ENCODE measurements around the gene LTBP4.
"Not testable (repeated sequence)": the region's sequence is repeated elsewhere in the genome, so short reads cannot be mapped to it uniquely, and the experiment has no call there.

Gene LTBP4, protein sequence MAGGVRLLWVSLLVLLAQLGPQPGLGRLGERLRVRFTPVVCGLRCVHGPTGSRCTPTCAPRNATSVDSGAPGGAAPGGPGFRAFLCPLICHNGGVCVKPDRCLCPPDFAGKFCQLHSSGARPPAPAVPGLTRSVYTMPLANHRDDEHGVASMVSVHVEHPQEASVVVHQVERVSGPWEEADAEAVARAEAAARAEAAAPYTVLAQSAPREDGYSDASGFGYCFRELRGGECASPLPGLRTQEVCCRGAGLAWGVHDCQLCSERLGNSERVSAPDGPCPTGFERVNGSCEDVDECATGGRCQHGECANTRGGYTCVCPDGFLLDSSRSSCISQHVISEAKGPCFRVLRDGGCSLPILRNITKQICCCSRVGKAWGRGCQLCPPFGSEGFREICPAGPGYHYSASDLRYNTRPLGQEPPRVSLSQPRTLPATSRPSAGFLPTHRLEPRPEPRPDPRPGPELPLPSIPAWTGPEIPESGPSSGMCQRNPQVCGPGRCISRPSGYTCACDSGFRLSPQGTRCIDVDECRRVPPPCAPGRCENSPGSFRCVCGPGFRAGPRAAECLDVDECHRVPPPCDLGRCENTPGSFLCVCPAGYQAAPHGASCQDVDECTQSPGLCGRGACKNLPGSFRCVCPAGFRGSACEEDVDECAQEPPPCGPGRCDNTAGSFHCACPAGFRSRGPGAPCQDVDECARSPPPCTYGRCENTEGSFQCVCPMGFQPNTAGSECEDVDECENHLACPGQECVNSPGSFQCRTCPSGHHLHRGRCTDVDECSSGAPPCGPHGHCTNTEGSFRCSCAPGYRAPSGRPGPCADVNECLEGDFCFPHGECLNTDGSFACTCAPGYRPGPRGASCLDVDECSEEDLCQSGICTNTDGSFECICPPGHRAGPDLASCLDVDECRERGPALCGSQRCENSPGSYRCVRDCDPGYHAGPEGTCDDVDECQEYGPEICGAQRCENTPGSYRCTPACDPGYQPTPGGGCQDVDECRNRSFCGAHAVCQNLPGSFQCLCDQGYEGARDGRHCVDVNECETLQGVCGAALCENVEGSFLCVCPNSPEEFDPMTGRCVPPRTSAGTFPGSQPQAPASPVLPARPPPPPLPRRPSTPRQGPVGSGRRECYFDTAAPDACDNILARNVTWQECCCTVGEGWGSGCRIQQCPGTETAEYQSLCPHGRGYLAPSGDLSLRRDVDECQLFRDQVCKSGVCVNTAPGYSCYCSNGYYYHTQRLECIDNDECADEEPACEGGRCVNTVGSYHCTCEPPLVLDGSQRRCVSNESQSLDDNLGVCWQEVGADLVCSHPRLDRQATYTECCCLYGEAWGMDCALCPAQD (N-terminal part only)

DNA sequence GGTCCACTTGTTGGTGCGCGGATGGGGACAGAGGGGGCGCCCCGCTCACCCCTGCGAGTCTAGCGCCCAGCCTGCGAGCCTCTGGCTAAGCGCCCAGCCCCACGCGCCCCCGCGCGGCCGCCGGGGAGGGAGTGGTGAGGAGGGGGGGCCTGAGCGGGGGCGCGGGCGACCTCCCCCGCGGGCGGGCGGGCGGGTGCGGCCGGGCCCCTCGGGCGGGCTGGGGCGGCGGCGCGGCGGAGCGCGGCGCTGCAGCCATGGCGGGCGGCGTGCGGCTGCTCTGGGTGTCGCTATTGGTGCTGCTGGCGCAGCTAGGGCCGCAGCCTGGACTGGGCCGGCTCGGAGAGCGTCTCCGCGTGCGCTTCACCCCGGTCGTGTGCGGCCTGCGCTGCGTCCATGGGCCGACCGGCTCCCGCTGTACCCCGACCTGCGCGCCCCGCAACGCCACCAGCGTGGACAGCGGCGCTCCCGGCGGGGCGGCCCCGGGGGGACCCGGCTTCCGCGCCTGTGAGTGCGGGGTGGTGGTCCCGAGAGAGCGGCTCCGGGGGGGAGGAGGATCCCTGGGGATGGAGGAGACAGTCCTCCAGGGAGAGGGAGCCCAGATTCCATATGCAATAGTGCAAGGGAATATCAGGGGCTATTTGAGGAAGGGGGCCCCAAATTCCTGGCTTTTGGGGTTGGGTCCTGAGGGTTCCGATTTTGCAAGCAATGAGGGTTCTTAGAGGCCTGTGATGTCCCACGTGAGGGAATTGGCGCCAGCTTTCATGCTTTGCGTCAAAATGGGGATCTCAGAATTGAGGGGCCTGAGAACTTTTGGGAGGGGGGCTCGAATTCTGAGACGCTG, at the start of gene LTBP4:
Gene LTBP4, plus strand, starts transcription at position 236 of the 841 bp plus-strand sequence. Its CDS starts 19 bp downstream, at position 255.
- DNase-seq (ENCODE audit: low spot score): no peak

DNA sequence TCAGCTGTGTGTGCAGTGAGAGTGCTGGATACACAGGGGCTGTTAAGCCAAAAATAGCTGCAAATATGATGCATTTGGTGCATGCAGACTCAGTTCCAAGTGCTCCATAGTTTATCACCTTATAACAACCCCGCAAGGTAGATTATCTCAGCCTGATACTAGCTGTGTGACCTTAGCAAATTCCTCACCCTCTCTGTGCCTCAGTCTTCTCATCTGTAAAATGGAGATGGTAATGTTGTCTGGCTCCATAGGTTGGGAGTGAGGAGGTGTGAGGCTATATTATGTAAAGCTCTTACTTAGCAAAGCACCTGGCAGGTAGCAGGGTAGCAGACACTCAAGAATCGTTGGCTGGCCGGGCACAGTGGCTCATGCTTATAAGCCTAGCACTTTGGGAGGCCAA, 48.3 kb upstream of the LTBP4 start:
- no peak for DNase-seq (ENCODE audit: low spot score)

DNA sequence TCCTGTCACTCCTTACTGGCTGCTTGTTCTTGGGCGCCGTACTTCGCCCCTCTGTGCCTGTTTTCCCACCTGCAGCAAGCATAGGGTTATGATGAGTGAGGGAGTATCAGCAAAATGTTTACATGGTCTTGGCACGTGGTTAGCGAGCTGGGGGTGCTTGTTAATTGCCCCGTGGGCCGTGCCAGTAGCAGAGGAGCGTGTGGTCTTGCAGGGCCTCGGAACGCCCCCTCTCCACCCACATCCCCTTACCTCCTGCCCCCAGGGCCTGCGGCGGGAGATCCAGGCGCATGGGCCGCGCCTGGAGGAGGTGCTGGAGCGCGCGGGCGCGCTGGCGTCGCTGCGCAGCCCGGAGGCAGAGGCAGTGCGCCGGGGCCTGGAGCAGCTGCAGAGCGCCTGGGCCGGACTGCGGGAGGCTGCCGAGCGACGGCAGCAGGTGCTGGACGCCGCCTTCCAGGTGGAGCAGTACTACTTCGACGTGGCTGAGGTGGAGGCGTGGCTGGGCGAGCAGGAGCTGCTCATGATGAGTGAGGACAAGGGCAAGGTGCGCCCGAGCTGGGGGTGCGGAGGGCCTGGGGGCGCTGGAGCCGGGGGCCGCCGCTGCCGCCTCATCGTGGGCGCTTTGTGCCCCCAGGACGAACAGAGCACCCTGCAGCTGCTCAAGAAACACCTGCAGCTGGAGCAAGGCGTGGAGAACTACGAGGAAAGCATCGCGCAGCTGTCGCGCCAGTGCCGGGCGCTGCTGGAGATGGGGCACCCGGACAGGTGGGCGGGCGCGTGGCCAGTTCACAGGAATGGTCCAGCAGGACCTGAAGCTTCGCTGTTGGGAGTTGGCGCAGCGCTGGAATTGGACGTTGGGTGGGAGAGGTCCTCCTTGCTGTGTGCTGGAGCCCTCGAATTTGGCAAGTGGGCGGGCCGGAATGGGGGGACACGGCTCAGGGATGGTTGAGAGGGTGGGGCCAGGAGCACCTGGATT, 47.0 kb upstream of the LTBP4 start:
- DNase-seq (ENCODE audit: low spot score): no peak

DNA sequence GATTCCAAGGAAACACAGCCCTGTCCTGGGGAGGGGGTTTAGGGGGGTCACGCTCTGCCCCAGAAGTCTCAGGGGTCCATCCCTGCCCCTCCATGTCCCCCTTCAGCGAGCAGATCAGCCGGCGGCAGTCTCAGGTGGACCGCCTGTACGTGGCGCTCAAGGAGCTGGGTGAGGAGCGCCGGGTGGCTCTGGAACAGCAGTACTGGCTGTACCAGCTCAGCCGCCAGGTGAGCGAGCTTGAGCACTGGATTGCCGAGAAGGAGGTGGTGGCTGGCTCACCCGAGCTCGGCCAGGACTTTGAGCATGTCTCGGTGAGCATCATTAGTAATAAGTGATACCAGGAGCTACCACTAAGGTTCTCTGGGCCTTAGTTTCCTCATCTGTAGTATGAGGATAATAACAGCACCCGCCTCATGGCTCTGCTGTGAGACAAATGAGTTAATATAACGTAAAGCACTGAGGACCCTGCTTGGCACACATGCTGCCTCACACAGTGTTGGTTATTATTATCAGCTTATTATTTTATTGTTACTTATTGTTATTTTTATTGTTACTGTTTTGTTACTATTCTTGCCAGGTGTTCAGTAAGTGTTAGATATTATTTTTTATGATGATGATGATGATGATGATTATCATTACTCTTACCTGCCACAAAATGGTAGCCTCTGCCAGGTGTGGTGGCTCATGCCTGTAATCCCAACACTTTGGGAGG, 45.0 kb upstream of the LTBP4 start:
- no peak for DNase-seq (ENCODE audit: low spot score)

DNA sequence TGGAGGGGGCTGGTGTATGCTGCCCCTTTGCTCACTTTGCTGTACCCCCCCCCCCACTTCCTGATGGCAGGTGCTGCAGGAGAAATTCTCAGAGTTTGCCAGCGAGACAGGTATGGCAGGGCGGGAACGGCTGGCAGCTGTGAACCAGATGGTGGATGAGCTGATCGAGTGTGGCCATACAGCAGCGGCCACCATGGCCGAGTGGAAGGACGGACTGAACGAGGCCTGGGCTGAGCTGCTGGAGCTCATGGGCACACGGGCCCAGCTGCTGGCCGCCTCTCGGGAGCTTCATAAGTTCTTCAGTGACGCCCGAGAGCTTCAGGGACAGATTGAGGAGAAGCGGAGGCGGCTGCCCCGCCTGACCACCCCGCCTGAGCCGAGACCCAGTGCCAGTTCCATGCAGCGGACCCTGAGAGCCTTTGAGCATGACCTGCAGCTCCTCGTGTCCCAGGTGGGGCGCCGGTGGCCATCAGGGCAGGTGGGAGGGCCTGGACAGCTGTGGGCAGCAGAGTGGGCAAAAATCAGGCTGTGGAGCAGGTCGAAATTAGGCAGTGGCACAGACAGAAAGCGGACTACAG, 44.1 kb upstream of the LTBP4 start:
- no peak for DNase-seq (ENCODE audit: low spot score)

DNA sequence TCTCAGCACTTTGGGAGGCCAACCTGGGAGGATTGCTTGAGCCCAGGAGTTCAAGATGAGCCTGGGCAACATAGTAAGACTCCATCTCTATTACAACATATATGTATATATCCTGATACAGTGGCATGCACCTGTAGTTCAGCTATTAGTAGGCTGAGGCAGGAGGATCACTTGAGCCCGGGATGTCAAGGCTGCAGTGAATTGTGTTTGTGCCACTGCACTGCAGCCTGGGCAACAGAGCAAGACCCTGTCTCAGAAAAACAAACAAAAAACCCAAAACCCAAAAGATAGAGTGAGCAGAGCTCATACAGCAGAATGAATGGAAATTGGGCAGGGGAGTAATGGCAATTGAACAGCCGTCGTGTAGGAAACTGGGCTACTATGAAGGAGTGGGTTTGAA, 41.8 kb upstream of the LTBP4 start:
- no peak for DNase-seq (ENCODE audit: low spot score)

DNA sequence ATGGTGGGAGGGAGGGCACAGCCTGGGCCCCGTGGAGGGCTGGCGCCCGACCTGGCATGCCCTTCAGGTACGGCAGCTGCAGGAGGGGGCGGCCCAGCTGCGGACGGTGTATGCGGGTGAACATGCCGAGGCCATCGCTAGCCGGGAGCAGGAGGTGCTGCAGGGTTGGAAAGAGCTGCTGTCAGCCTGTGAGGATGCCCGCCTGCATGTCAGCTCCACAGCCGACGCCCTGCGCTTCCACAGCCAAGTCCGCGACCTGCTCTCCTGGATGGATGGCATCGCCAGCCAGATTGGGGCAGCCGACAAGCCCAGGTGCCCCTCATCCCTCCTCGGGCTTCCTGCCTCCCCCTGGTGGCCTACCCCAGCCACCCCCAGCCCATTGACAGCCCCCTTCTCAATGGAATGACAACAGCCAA, 41.1 kb upstream of the LTBP4 start:
- DNase-seq (ENCODE audit: low spot score): no peak

DNA sequence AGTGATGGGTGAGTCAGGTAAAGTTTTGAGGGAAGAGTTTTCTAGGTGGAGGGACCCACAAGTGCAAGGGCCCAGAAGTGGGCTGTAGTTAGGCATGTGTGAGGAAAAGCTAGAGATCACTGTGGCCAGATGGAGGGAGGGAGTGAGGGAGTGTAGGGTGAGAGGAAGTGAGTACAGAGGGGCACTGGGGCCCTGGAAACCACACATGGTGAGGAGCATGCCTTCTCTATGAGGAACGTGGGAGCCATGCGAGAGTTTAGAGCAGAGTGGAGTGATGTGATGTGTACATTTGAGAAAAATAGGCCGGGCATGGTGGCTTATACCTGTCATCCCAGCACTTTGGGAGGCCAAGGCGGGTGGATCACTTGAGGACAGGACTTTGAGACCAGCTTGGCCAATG, 39.2 kb upstream of the LTBP4 start:
- no peak for DNase-seq (ENCODE audit: low spot score)

DNA sequence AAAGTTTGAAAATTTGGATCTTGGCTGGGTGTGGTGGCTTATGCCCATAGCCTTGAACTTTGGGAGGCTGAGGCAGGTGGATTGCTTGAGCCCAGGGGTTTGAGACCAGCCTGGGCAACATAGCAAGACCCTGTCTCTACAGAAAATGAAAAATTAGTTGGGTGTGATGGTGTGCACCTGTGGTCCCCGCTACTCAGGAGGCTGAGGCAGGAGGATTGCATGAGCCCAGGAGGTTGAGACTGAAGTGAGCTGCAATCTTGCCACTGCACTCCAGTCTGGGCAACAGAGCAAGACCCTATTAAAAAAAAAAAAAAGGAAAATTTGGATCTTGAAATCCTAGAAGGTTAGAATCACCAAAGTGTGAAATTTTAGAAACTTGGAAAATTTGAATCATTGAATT, 36.6 kb upstream of the LTBP4 start:
- DNase-seq (ENCODE audit: low spot score): not testable (repeated sequence)

DNA sequence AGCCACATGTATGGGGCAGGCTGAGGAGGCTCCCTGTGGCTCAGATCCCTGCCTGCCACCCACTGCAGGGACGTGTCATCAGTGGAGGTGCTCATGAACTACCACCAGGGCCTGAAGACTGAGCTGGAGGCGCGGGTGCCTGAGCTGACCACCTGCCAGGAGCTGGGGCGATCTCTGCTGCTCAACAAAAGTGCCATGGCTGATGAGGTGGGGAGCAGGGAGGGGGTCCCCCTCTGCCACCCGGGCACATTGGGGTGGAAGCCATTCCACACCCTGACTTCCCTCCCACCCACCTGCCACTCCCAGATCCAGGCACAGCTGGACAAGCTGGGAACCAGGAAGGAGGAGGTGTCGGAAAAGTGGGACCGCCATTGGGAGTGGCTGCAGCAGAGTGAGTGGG, 35.8 kb upstream of the LTBP4 start:
- no peak for DNase-seq (ENCODE audit: low spot score)

DNA sequence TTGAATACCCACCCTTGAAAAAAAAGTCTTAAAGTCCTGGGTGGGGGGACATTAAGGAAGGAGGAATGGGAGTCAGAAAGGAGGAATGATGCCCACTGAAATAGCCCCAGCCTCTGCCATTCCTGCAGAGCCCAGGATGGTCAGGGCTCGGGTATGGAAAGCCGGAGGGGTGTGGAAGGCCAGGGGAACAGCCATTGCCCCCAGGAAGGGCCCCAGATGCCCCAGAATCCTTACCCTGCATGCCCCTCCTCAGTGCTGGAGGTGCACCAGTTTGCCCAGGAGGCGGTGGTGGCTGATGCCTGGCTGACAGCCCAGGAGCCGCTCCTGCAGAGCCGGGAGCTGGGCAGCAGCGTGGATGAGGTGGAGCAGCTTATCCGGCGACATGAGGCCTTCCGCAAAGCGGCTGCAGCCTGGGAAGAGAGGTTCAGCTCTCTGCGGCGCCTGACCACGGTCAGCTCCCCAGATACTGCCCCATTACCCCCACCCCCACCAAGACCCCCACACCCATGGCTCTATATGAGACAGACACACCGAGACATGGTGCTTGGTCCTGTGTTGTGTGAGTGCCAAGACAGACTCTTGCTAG, 35.2 kb upstream of the LTBP4 start:
- DNase-seq (ENCODE audit: low spot score): no peak

DNA sequence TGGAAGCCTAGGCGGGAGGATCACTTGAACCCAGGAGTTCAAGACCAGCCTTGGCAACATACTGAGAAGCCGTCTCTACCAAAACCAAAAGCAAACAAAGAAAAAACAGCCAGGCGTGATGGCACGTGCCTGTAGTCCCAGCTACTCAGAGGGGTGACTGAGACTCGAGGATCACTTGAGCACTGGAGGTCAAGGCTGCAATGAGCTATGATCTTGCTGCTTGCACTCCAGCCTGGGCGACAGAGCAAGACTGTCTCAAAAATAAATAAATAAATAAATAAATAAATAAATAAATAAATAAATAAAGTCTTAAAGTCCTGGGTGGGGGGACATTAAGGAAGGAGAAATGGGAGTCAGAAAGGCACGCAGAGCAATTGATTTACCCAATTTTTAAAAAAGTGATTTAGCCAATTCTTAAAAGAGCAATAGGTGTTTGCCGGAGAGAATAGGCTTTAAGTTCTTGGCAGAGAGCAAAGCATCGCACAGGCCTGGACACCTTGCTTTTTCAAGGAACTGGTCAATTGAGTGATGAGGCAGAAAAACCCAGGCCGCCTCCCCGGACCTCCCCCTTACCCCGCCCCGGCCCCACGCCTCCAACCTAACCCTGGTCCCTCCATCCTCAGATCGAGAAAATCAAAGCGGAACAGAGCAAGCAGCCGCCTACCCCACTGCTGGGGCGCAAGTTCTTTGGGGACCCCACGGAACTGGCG, 34.0 kb upstream of the LTBP4 start:
- DNase-seq (ENCODE audit: low spot score): no peak

DNA sequence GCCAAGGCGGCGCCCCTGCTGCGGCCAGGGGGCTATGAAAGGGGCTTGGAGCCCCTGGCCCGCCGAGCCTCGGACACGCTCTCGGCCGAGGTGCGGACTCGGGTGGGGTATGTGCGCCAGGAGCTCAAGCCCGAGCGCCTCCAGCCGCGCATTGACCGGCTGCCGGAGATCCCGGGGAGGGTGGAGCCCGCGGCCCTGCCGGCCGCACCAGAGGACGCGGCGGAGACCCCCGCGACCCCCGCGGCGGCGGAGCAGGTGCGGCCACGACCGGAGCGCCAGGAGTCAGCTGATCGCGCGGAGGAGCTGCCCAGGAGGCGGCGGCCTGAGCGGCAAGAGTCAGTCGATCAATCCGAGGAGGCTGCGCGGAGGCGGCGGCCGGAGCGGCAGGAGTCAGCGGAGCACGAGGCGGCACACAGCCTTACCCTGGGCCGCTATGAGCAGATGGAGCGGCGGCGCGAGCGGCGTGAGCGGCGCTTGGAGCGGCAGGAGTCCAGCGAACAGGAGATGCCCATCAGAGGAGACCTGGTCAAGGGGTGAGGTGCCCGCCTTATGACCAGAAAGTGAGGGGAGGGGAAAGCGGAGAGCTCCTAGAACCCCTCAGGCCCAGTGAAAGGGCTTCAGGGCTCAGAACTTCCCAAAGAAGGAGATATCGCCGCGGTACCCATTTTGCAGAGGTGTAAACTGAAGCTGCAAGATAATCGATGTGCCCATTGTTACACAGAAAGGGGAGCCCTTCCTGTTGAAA, 33.2 kb upstream of the LTBP4 start:
- DNase-seq (ENCODE audit: low spot score): no peak

DNA sequence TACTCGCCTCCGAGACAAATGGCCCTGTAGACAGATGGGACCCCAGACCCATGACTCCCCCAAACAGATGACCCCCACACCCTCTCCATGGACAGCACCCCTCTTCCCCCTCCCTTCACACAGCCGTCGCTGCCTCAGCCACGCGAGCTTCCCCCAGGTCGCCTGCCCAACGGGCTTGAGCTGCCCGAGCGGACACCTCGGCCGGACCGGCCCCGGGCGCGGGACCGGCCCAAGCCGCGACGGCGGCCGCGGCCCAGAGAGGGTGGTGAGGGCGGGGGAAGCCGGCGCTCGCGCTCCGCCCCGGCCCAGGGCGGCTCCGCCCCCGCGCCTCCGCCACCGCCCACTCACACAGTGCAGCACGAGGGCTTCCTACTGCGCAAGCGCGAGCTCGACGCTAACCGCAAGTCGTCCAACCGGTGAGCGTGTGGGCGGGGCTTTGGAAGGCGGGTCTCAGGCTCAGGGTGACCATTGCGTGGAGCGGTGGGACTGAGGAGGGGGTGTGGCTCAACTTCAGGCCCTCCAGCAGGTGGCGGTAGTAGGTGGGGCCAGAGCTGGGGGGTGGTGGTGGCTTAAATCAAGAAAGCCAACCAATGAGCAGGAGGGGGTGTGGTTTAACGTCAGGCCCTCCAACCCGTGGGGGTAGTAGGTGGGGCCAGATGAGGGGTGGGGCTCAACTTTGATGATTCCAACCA, 30.7 kb upstream of the LTBP4 start:
- peak; percentile 98 for DNase-seq (ENCODE audit: low spot score)

DNA sequence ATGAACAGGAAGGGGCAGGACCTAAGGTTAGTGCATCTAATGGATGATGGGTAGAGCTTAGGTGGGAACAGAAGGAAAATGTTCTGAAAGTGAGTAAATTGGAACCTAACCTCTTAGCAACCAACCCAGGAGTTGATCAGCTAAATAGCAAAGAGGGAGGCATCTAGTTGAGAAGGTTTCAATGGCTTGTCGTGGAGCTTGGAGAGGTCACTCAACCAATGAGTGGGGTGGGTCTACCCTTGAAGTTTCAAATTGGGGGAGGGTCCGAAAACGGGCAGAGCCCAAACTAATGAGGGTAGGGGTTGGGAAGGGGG, 30.2 kb upstream of the LTBP4 start:
- no peak for DNase-seq (ENCODE audit: low spot score)

DNA sequence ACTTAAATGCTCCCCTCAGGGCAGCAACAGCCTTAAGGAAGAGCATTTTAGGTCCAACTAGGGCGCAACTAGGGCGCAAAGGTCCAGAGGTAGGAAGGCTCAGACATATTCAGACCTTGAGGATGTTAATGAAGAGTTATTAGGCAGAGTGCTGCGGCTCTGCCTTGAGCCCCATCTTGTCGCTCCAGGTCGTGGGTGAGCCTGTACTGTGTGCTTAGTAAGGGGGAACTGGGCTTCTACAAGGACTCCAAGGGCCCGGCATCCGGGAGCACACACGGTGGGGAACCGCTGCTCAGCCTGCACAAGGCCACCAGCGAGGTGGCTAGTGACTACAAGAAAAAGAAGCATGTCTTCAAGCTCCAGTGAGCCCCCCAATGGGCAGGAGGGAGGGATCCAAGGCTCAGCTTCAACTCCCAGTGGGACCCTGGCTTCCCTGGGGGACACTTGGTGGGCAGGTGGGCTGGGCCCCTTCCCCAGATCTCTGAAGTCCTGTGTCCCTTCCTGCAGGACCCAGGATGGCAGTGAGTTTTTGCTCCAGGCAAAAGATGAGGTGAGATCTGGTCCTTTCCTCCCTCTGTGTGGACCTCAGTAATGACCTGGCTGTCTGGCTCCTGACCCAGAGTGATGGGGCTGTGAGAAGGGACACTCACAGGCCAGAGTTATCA, 29.2 kb upstream of the LTBP4 start:
- DNase-seq (ENCODE audit: low spot score): no peak
